Ovary (tissue), 1 donor: ENCODE data around the gene EZR.

Experiments used
- EP300 ChIP-seq: sonication (generic); formaldehyde crosslinking; IDR thresholded peaks from one replicate; pipeline ENCODE4 v1.6.1; 2017; ENCODE audit warnings: antibody characterized with exemption
- POLR2A ChIP-seq: fragments of 450-650 bp; IDR thresholded peaks from one replicate; pipeline ENCODE4 v1.6.1; 2017; ENCODE audit warnings: antibody characterized with exemption, mild to moderate bottlenecking, moderate library complexity

DNA sequence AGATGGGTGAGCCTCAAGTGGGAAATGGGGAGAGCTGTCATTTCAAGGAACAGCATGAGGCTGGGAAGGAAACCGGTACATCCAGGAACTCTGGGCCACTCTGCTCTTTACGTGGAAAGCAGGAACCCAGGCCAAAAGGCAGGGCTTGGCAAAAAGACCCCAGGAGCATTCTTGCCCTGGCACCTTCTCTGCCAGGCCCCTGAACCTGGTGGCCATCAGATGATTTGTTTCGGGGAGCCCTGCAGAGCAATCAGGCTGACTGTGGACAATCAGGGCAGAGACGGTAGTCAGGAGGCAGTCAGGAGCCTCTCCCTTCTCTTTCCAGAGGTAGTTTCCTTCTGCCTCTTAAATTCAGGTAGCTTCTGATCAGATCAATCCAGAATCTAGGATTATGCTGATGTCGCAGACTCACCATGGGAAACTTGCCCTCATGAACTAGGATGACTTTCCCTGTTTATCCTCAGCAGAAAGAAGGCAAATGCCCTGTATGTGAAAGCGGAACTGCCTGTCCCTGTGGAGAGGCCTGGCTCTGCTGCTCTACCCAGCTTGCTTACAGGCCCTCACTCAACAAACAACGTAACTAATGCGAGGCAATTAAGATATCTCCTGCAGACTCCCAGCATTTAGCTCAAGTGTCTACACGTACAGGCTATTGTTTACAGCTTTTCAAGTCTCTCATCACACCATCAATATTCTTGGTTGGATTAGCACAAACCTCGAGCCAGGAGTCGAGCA lies 36.6 kb downstream of the EZR start:
- no peak for TF ChIP-seq EP300
- TF ChIP-seq POLR2A: no peak
